ENCODE data around the gene CLEC4F. TPM values are rescaled to one million over a fixed set of nuclear protein-coding genes. Genes with fewer than 3 reads are reported as not detected.

The CLEC4F gene
- total RNA-seq, 1 experiment from 2014 or later = not detected

DNA sequence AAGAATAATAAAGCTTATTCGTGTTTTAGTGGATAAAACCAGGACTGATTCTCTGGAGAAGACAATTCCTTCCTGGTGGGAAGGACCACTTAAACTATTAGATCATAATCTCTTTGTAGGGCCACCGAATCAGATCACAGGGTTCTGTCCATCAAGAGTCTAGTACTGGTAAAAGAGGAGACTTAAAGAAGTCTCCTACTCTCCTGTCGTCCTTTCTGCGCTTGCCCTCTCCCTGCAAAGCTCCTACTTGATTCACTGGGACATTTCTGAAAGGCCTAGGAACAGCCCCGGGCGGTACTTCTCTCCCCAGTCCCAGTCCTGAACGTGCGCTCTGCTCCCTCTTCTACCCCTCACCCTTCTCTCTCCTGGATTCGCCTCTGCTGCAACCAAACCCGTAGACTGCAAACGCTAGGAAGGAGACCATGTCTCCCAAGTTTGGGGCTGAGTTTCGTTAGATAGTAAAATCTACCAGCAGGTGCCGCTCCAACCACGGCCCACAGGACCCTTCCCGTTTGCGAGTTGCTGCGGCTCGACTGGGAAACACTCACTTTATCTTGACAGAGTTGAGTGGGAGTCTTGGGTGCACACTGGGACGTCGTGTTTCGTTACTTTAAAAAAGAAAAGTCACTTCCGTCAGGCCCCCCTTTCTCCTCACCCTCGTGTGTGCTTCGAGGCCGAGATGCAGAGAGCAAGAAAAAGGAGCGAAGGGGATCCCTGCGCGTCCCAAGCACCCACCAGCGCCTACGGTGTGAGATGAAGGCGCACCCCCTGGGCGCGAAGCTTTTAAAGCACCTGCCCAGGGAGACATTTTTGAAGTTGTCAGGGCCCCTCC lies 30.9 kb downstream of the CLEC4F start:
- Histone ChIP-seq H3K14ac (ENCODE audit: insufficient read depth, low read length) (no peak overlapping the region), H3K56ac (ENCODE audit: insufficient read length, low read depth, low read length) (no peak overlapping the region), H3K4ac (ENCODE audit: low read depth, low read length) (no peak overlapping the region), H3K9me3 (ENCODE audit: control insufficient read depth, low read depth, low read length) (no peaks in the 10 kb centered on the region), H3K79me2 (ENCODE audit: insufficient read depth, low read length) (no peaks in the 10 kb centered on the region), H3K9ac (ENCODE audit: extremely low read depth, insufficient read length, low read length) (no peak overlapping the region), H2AK5ac (ENCODE audit: insufficient read length, low read length) (no peak overlapping the region), H2BK12ac (ENCODE audit: insufficient read length, low read depth, low read length) (no peak overlapping the region), H2BK15ac (ENCODE audit: low read depth, low read length) (no peak overlapping the region), H3K18ac (ENCODE audit: insufficient read length, low read depth, low read length) (no peak overlapping the region), H3K27ac (ENCODE audit: insufficient read length, low read depth, low read length) (no peak overlapping the region), H3K4me1 (ENCODE audit: insufficient read depth, low read length) (no peaks in the 10 kb centered on the region), H3K23me2 (ENCODE audit: insufficient read length, low read depth, low read length, poor library complexity, severe bottlenecking) (no peaks in the 10 kb centered on the region), H4K5ac (ENCODE audit: insufficient read length, low read depth, low read length) (no peak overlapping the region), H3T11ph (ENCODE audit: low read length) (no peak overlapping the region), H3K23ac (ENCODE audit: insufficient read length, low read depth, low read length) (no peak overlapping the region), H2BK5ac (ENCODE audit: insufficient read length, low read length) (no peak overlapping the region), H4K20me1 (ENCODE audit: control insufficient read depth, insufficient read depth, insufficient read length) (no peaks in the 10 kb centered on the region), H4K8ac (replicated peaks; ENCODE audit: insufficient read length, low read depth, low read length) (no peak overlapping the region), H3K79me1 (ENCODE audit: insufficient read depth, low read depth, low read length, poor library complexity, severe bottlenecking) (no peaks in the 10 kb centered on the region), H2BK120ac (ENCODE audit: low read depth, low read length, poor library complexity, severe bottlenecking) (no peak overlapping the region), H3K4me2 (ENCODE audit: insufficient read depth, insufficient read length, low read length) (peak overlapping the region; percentile 35), H2AFZ (ENCODE audit: low read length) (no peak overlapping the region), H4K91ac (ENCODE audit: insufficient read length, low read depth, low read length) (no peak overlapping the region), H2BK20ac (ENCODE audit: low read depth, low read length, poor library complexity, severe bottlenecking) (no peak overlapping the region), H3K27me3 (ENCODE audit: insufficient read depth, low read length) (peaks cover 47% of the 10 kb centered on the region)
- Mint-ChIP-seq H3K27me3 (ENCODE audit: low read depth) (peaks cover 87% of the 10 kb centered on the region), H3K27ac (no peak overlapping the region), H3K9me3 (peaks cover 0 to 2% of the 10 kb centered on the region in 2 experiments; a peak in 2 of 5 replicates), H3K4me1 (peaks cover 13 to 17% of the 10 kb centered on the region in 2 experiments), H3K4me3 (peak overlapping the region; percentile 52 to 78), H3K36me3 (ENCODE audit: insufficient read depth in 1 of 3, low read depth in 3 of 3) (0 out of 7 replicates have a peak, but pooled peaks cover 0 to 2% (median 0%) of the 10 kb centered on the region in 3 experiments)
- DNase-seq = peak; percentile 88
- WGBS (ENCODE audit: extremely low coverage, insufficient read length, low lambda C conversion rate) = no CpG with 5 or more reads among the region's 33 CpGs
- TF ChIP-seq, protein P1, sequence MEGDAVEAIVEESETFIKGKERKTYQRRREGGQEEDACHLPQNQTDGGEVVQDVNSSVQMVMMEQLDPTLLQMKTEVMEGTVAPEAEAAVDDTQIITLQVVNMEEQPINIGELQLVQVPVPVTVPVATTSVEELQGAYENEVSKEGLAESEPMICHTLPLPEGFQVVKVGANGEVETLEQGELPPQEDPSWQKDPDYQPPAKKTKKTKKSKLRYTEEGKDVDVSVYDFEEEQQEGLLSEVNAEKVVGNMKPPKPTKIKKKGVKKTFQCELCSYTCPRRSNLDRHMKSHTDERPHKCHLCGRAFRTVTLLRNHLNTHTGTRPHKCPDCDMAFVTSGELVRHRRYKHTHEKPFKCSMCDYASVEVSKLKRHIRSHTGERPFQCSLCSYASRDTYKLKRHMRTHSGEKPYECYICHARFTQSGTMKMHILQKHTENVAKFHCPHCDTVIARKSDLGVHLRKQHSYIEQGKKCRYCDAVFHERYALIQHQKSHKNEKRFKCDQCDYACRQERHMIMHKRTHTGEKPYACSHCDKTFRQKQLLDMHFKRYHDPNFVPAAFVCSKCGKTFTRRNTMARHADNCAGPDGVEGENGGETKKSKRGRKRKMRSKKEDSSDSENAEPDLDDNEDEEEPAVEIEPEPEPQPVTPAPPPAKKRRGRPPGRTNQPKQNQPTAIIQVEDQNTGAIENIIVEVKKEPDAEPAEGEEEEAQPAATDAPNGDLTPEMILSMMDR (conservative IDR thresholded peaks at IDR 0.05) = peak; percentile 87
